ENCODE results near the gene CD300A. TPM values are rescaled to one million over a fixed set of nuclear protein-coding genes. Genes with fewer than 3 reads are reported as not detected.

The CD300A gene
- total RNA-seq, 1 experiment from 2014 or later: 0.71 TPM

- no peak overlapping the region for H3K4me2 ChIP-seq (ENCODE audit: low read length)
- RAD21 ChIA-PET (ENCODE audit: low non-redundant PET in 1 of 2, low total read pairs in 2 of 2, uncharacterized antibody in 2 of 2, unreplicated experiment in 2 of 2): no interaction called here
- no peaks in the 10 kb centered on the region for H3K9me2 ChIP-seq (ENCODE audit: insufficient read depth)
- CTCF ChIA-PET: interaction anchor here (1.1 kb wide), 1 partner anchor 10 kb away, joined by 4 read pairs; no protein-coding TSS in a partner anchor
- H3K36me3 ChIP-seq (ENCODE audit: control insufficient read depth in 1 of 2, insufficient read depth in 2 of 2, low read length in 2 of 2): peaks cover 0 to 6% of the 10 kb centered on the region in 2 experiments; a peak in 1 of 4 replicates
- H3K4me3 ChIP-seq (replicated peaks in 1 of 2; ENCODE audit: low read depth in 1 of 2, low read length in 2 of 2): no peak overlapping the region
- POLR2A ChIA-PET: no interaction called here
- no peaks in the 10 kb centered on the region for H3K79me2 ChIP-seq (ENCODE audit: insufficient read depth, low read length)
- no peak for TF ChIP-seq YY1 (IDR thresholded peaks at IDR 0.05; ENCODE audit: extremely low read depth, insufficient replicate concordance, low read depth, low read length)
- no peak for TF ChIP-seq MAX (IDR thresholded peaks at IDR 0.05)
- TF ChIP-seq CTCF (IDR thresholded peaks at IDR 0.05 in 2 of 3, conservative IDR thresholded peaks at IDR 0.05 in 1 of 3; ENCODE audit: borderline replicate concordance in 1 of 3, insufficient read depth in 1 of 3, low read depth in 2 of 3, low read length in 2 of 3): no peak
- TF ChIP-seq POLR2A (IDR thresholded peaks at IDR 0.05; ENCODE audit: borderline replicate concordance, extremely low read depth, insufficient read depth, insufficient read length): no peak
- no peak for TF ChIP-seq ATF3 (IDR thresholded peaks at IDR 0.05)
- TF ChIP-seq EZH2 (IDR thresholded peaks at IDR 0.05): no peak
- no peak for TF ChIP-seq SRF (IDR thresholded peaks at IDR 0.05; ENCODE audit: low read depth)
- no peak for TF ChIP-seq EGR1 (IDR thresholded peaks at IDR 0.05; ENCODE audit: low read depth)
- TF ChIP-seq ZNF274 (IDR thresholded peaks at IDR 0.05; ENCODE audit: low read depth, low read length): no peak
- TF ChIP-seq EZH2phosphoT487 (IDR thresholded peaks at IDR 0.05; ENCODE audit: borderline replicate concordance): no peak
- no peak for TF ChIP-seq ZBTB33 (IDR thresholded peaks at IDR 0.05; ENCODE audit: extremely low read depth, insufficient replicate concordance, low read length)
- TF ChIP-seq ELF1 (IDR thresholded peaks at IDR 0.05; ENCODE audit: borderline replicate concordance, low read depth): no peak
- no peak for TF ChIP-seq TCF7L2 (IDR thresholded peaks at IDR 0.05; ENCODE audit: borderline replicate concordance, extremely low read depth, insufficient read depth, insufficient read length)
- TF ChIP-seq RAD21 (IDR thresholded peaks at IDR 0.05; ENCODE audit: low read depth): no peak
- TF ChIP-seq SP1 (IDR thresholded peaks at IDR 0.05; ENCODE audit: low read depth): no peak
- no peak for TF ChIP-seq REST (IDR thresholded peaks at IDR 0.05; ENCODE audit: low read depth)
- no peak for TF ChIP-seq CBX3 (IDR thresholded peaks at IDR 0.05; ENCODE audit: low read depth)
- no peak for TF ChIP-seq POLR2AphosphoS5 (IDR thresholded peaks at IDR 0.05; ENCODE audit: low read depth, low read length)
- no peak for TF ChIP-seq SIN3A (IDR thresholded peaks at IDR 0.05; ENCODE audit: low read depth)
- no peak for TF ChIP-seq JUND (IDR thresholded peaks at IDR 0.05)
- no peaks in the 10 kb centered on the region for H4K20me1 ChIP-seq (ENCODE audit: insufficient read depth)
- intact Hi-C loops (cut with micrococcal nuclease): no loop called here
- no peak overlapping the region for H2AFZ ChIP-seq (ENCODE audit: low read depth, low read length, poor library complexity, severe bottlenecking)
- H3K27me3 ChIP-seq (ENCODE audit: insufficient read depth, low read length): no peaks in the 10 kb centered on the region
- H3K4me1 ChIP-seq (ENCODE audit: control insufficient read depth in 1 of 2, insufficient read depth in 2 of 2, low read length in 2 of 2): peaks cover 17 to 19% of the 10 kb centered on the region in 2 experiments
- DNase-seq (ENCODE audit: low read depth, low spot score) (no peak), ATAC-seq (no peak)
- BruUV-seq (replicated peaks): no TSS peak
- no peak overlapping the region for H3K27ac ChIP-seq (ENCODE audit: low read depth, low read length)
- H3K9ac ChIP-seq (ENCODE audit: low read length): no peak overlapping the region
- H3K9me3 ChIP-seq (ENCODE audit: control insufficient read depth in 1 of 2, insufficient read depth in 1 of 2, low read depth in 1 of 2, low read length in 2 of 2): no peaks in the 10 kb centered on the region
These were observed 17.7 kb upstream of the CD300A start for GRCh38 chr17:74448756-74449155.
